Measurements from ENCODE around the gene PDGFA.
"Not testable (repeated sequence)": the region's sequence is repeated elsewhere in the genome, so short reads cannot be mapped to it uniquely, and the experiment has no call there.

PDGFA gene

GRCh38 chr7:552151-552867, 32.7 kb upstream of the PDGFA start:
- not testable (repeated sequence) for DNase-seq (ENCODE audit: extremely low read depth in 1 of 2, low read depth in 1 of 2)

- not testable (repeated sequence) for DNase-seq (ENCODE audit: extremely low read depth in 1 of 2, low read depth in 1 of 2)
Measured at GRCh38 chr7:551615-551970, 31.9 kb upstream of the PDGFA start.

GRCh38 chr7:550881-551614, 31.4 kb upstream of the PDGFA start:
- DNase-seq (ENCODE audit: extremely low read depth in 1 of 2, low read depth in 1 of 2) = no peak

GRCh38 chr7:549891-550625, 30.4 kb upstream of the PDGFA start:
- no peak for DNase-seq (ENCODE audit: extremely low read depth in 1 of 2, low read depth in 1 of 2)

- DNase-seq (ENCODE audit: extremely low read depth in 1 of 2, low read depth in 1 of 2) = no peak
Measured at GRCh38 chr7:549066-549890, 29.6 kb upstream of the PDGFA start.

GRCh38 chr7:548401-548800, 28.8 kb upstream of the PDGFA start:
- no peak for DNase-seq (ENCODE audit: extremely low read depth in 1 of 2, low read depth in 1 of 2)

- DNase-seq (ENCODE audit: extremely low read depth in 1 of 2, low read depth in 1 of 2) = no peak
Measured at GRCh38 chr7:545470-545869, 25.8 kb upstream of the PDGFA start.

- no peak for DNase-seq (ENCODE audit: extremely low read depth in 1 of 2, low read depth in 1 of 2)
Measured at GRCh38 chr7:544338-545221, 24.9 kb upstream of the PDGFA start.

GRCh38 chr7:543501-544337, 24.1 kb upstream of the PDGFA start:
- DNase-seq (ENCODE audit: extremely low read depth in 1 of 2, low read depth in 1 of 2) = no peak

- no peak for DNase-seq (ENCODE audit: extremely low read depth in 1 of 2, low read depth in 1 of 2)
Measured at GRCh38 chr7:542713-543500, 23.3 kb upstream of the PDGFA start.

- DNase-seq (ENCODE audit: extremely low read depth in 1 of 2, low read depth in 1 of 2) = no peak
Measured at GRCh38 chr7:542131-542712, 22.6 kb upstream of the PDGFA start.

GRCh38 chr7:541661-542060, 22.0 kb upstream of the PDGFA start:
- no peak for DNase-seq (ENCODE audit: extremely low read depth in 1 of 2, low read depth in 1 of 2)

GRCh38 chr7:540997-541396, 21.4 kb upstream of the PDGFA start:
- no peak for DNase-seq (ENCODE audit: extremely low read depth in 1 of 2, low read depth in 1 of 2)

- DNase-seq (ENCODE audit: extremely low read depth in 1 of 2, low read depth in 1 of 2) = no peak
Measured at GRCh38 chr7:540579-540978, 20.9 kb upstream of the PDGFA start.

- no peak for DNase-seq (ENCODE audit: extremely low read depth in 1 of 2, low read depth in 1 of 2)
Measured at GRCh38 chr7:539731-540411, 20.2 kb upstream of the PDGFA start.

GRCh38 chr7:538764-539685, 19.4 kb upstream of the PDGFA start:
- no peak for DNase-seq (ENCODE audit: extremely low read depth in 1 of 2, low read depth in 1 of 2)

All from activated CD8-positive, alpha-beta memory T cell treated with anti-CD3 and anti-CD28 coated beads for 1 hour (primary cell).